ENCODE measurements around the gene ADGRG3.

- TF ChIP-seq CTCF (IDR thresholded peaks at IDR 0.05; ENCODE audit: low read depth, low read length, poor library complexity, severe bottlenecking) (no peak), EZH2phosphoT487 (IDR thresholded peaks at IDR 0.05; ENCODE audit: borderline replicate concordance, low read length) (no peak)
Observed at GRCh38 chr16:57646388-57647039, 21.6 kb upstream of the ADGRG3 start.

Data from DOHH2 (cell line).